ENCODE measurements around the gene NQO1. TPM values are rescaled to one million over a fixed set of nuclear protein-coding genes. Genes with fewer than 3 reads are reported as not detected.

NQO1 gene
- total and polyA plus RNA-seq, 2 donors (not counting 1 experiment from before 2014, with no cell fraction given) = 1.3 to 2.3 TPM

- POLR2A ChIA-PET = interaction anchor here (1.9 kb wide), 1 partner anchor 10 kb away, joined by 4 read pairs; no protein-coding TSS in a partner anchor
- peak overlapping the region; percentile 6 for H3K9ac ChIP-seq (ENCODE audit: low read length)
- peaks cover 88% of the 10 kb centered on the region for H3K79me2 ChIP-seq (ENCODE audit: control insufficient read depth, insufficient read depth, low read length)
- intact Hi-C loops (cut with micrococcal nuclease) = no loop called here
- Mint-ChIP-seq H3K4me1 (peaks cover 54% of the 10 kb centered on the region), H3K9me3 (ENCODE audit: insufficient read depth) (peaks cover 9% of the 10 kb centered on the region), H3K27ac (no peak overlapping the region), H3K27me3 (no peaks in the 10 kb centered on the region), H3K4me3 (peak overlapping the region; percentile 5)
- TF ChIP-seq CTCF (IDR thresholded peaks at IDR 0.05) (no peak), EZH2 (IDR thresholded peaks at IDR 0.05; ENCODE audit: borderline replicate concordance, insufficient read depth, low read depth, low read length, poor library complexity, severe bottlenecking) (no peak)
- no peaks in the 10 kb centered on the region for H3K27me3 ChIP-seq (replicated peaks in 1 of 4; ENCODE audit: control extremely low read depth in 1 of 4, control insufficient read depth in 3 of 4, insufficient read depth in 4 of 4, low read length in 3 of 4)
- peaks cover 3 to 17% (median 14%) of the 10 kb centered on the region in 3 donors for H3K9me3 ChIP-seq (ENCODE audit: control extremely low read depth in 1 of 3, control insufficient read depth in 2 of 3, insufficient read depth in 1 of 3, low read length in 2 of 3)
- no peak overlapping the region for H3K4me3 ChIP-seq (ENCODE audit: control extremely low read depth in 1 of 5, extremely low read depth in 1 of 5, insufficient read depth in 1 of 5, low read depth in 2 of 5, low read length in 4 of 5)
- peaks cover 4 to 21% of the 10 kb centered on the region in 2 experiments for H3K36me3 ChIP-seq (replicated peaks in 1 of 2; ENCODE audit: control extremely low read depth in 1 of 2, control insufficient read depth in 1 of 2, extremely low read depth in 1 of 2, insufficient read depth in 2 of 2, low read length in 1 of 2)
- no peak overlapping the region for H2AFZ ChIP-seq (ENCODE audit: insufficient read depth, low read depth, low read length, poor library complexity, severe bottlenecking)
- DNase-seq (no peak), ATAC-seq (ENCODE audit: low read depth) (peak; percentile 28)
- CTCF ChIA-PET = interaction anchor here (0.7 to 1.3 kb wide), 2 partner anchors 19 to 26 kb away, joined by 3 read pairs; partner anchors contain the start of gene NOB1
- no CpG with 5 or more reads among the region's 6 CpGs for WGBS (ENCODE audit: insufficient coverage)
- H4K20me1 ChIP-seq (ENCODE audit: control insufficient read depth, insufficient read depth, low read length, poor library complexity, severe bottlenecking) = peaks cover 32% of the 10 kb centered on the region
- peaks cover 27 to 39% of the 10 kb centered on the region in 2 donors for H3K4me1 ChIP-seq (ENCODE audit: control insufficient read depth in 2 of 2, insufficient read depth in 2 of 2, low read length in 2 of 2)
- peak overlapping the region; percentile 41 for H3K4me2 ChIP-seq (replicated peaks; ENCODE audit: low read depth, low read length, poor library complexity, severe bottlenecking)
- H3K27ac ChIP-seq (ENCODE audit: low read length in 2 of 2) = no peak overlapping the region
These were observed 47.0 kb upstream of the NQO1 start for GRCh38 chr16:69773260-69773947.

GRCh38 chr16:69771651-69771967, 45.2 kb upstream of the NQO1 start:
- Histone ChIP-seq H3K9ac (ENCODE audit: low read length) (no peak overlapping the region), H3K36me3 (replicated peaks in 1 of 2; ENCODE audit: control extremely low read depth in 1 of 2, control insufficient read depth in 1 of 2, extremely low read depth in 1 of 2, insufficient read depth in 2 of 2, low read length in 1 of 2) (peaks cover 4 to 18% of the 10 kb centered on the region in 2 experiments), H3K79me2 (ENCODE audit: control insufficient read depth, insufficient read depth, low read length) (peaks cover 100% of the 10 kb centered on the region), H3K27ac (ENCODE audit: low read length in 2 of 2) (no peak overlapping the region), H3K9me3 (ENCODE audit: control extremely low read depth in 1 of 3, control insufficient read depth in 2 of 3, insufficient read depth in 1 of 3, low read length in 2 of 3) (peaks cover 3 to 17% (median 14%) of the 10 kb centered on the region in 3 donors), H4K20me1 (ENCODE audit: control insufficient read depth, insufficient read depth, low read length, poor library complexity, severe bottlenecking) (peaks cover 32% of the 10 kb centered on the region), H2AFZ (ENCODE audit: insufficient read depth, low read depth, low read length, poor library complexity, severe bottlenecking) (no peak overlapping the region), H3K4me2 (replicated peaks; ENCODE audit: low read depth, low read length, poor library complexity, severe bottlenecking) (no peak overlapping the region), H3K27me3 (replicated peaks in 1 of 4; ENCODE audit: control extremely low read depth in 1 of 4, control insufficient read depth in 3 of 4, insufficient read depth in 4 of 4, low read length in 3 of 4) (no peaks in the 10 kb centered on the region), H3K4me1 (ENCODE audit: control insufficient read depth in 2 of 2, insufficient read depth in 2 of 2, low read length in 2 of 2) (peaks cover 27 to 39% of the 10 kb centered on the region in 2 donors), H3K4me3 (ENCODE audit: control extremely low read depth in 1 of 5, extremely low read depth in 1 of 5, insufficient read depth in 1 of 5, low read depth in 2 of 5, low read length in 4 of 5) (no peak overlapping the region)
- no peak for DNase-seq
- ATAC-seq (ENCODE audit: low read depth) = no peak
- CTCF ChIA-PET = no interaction called here
- POLR2A ChIA-PET = interaction anchor here (1.6 kb wide), 1 partner anchor 17 kb away, joined by 3 read pairs; the partner anchor contains the start of gene NOB1
- Mint-ChIP-seq H3K27ac (no peak overlapping the region), H3K9me3 (ENCODE audit: insufficient read depth) (peaks cover 9% of the 10 kb centered on the region), H3K4me3 (no peak overlapping the region), H3K4me1 (peaks cover 61% of the 10 kb centered on the region), H3K27me3 (no peaks in the 10 kb centered on the region)
- TF ChIP-seq EZH2 (IDR thresholded peaks at IDR 0.05; ENCODE audit: borderline replicate concordance, insufficient read depth, low read depth, low read length, poor library complexity, severe bottlenecking) (no peak), CTCF (IDR thresholded peaks at IDR 0.05) (no peak)
- intact Hi-C loops (cut with micrococcal nuclease) = no loop called here
- WGBS (ENCODE audit: insufficient coverage) = 90% methylated on average over 2 of the region's 2 CpGs
